Panc1 (cell line): ENCODE results near the gene TNFRSF17. TPM values are rescaled to one million over a fixed set of nuclear protein-coding genes. Genes with fewer than 3 reads are reported as not detected.
"Not testable (repeated sequence)": the region's sequence is repeated elsewhere in the genome, so short reads cannot be mapped to it uniquely, and the experiment has no call there.

Experiments used
- ATAC-seq: fragments of 200-7000 bp; cut with Tn5 transposase; 2 replicates; pipeline ENCODE4 v1.9.1; 2020; ENCODE audit warnings: mild to moderate bottlenecking, moderate library complexity
- BruUV-seq: library from RNA; stranded (reverse); fragments of 400-500 nt; replicated peaks from 2 replicates; lab custom pipeline; 2021; lab: Mats Ljungman, UMichigan
- CTCF ChIA-PET: fragments of 300-600 bp; sonication (Branson Sonifier 250); formaldehyde crosslinking; loops from one replicate; lab custom pipeline; 2022; ENCODE audit warnings: antibody characterized with exemption; lab: Charles Lee
- POLR2A ChIA-PET: fragments of 300-600 bp; sonication (Branson Sonifier 250); formaldehyde crosslinking; loops from one replicate; lab custom pipeline; 2022; ENCODE audit warnings: antibody characterized with exemption; lab: Charles Lee
- DNase-seq: peaks from one replicate; pipeline ENCODE4 v3.0.0-alpha.2; 2010; ENCODE audit warnings: low read depth, low spot score
- H3K27ac ChIP-seq: 2 replicates; pipeline ENCODE4 v1.5.1; 2011; ENCODE audit warnings: mild to moderate bottlenecking, low read length, inconsistent platforms
- H3K27me3 ChIP-seq: fragments of 200-500 bp; sonication (Bioruptor generic); 2 replicates; pipeline ENCODE4 v1.6.0; 2014; ENCODE audit warnings: low read length, inconsistent platforms; ENCODE audit not compliant: control insufficient read depth, insufficient read depth
- H3K36me3 ChIP-seq: fragments of 200-500 bp; sonication (Bioruptor generic); 2 replicates; pipeline ENCODE4 v1.5.1; 2014; ENCODE audit warnings: inconsistent platforms, mild to moderate bottlenecking, low read length, moderate library complexity; ENCODE audit not compliant: control insufficient read depth, insufficient read depth
- H3K4me1 ChIP-seq: 2 replicates; pipeline ENCODE4 v1.5.1; 2011; ENCODE audit warnings: inconsistent platforms, mild to moderate bottlenecking, low read length, moderate library complexity; ENCODE audit not compliant: control insufficient read depth, insufficient read depth
- H3K4me3 ChIP-seq, 2 experiments: 2 replicates each; pipeline ENCODE4 v1.5.1; 2011 to 2012; ENCODE audit warnings: low read depth in 2 of 2, low read length in 2 of 2, mild to moderate bottlenecking in 2 of 2, inconsistent platforms in 1 of 2, moderate library complexity in 1 of 2
- H3K9me3 ChIP-seq: fragments of 200-500 bp; sonication (Bioruptor generic); 2 replicates; pipeline ENCODE4 v1.5.1; 2014; ENCODE audit warnings: low read depth, mild to moderate bottlenecking, inconsistent platforms, low read length, moderate library complexity; ENCODE audit not compliant: control insufficient read depth, insufficient read depth
- POLR2AphosphoS5 ChIP-seq: IDR thresholded peaks from 2 replicates; pipeline ENCODE4 v1.6.1; 2012; ENCODE audit warnings: mild to moderate bottlenecking, low read depth, low read length, moderate library complexity
- SIN3A ChIP-seq: IDR thresholded peaks from 2 replicates; pipeline ENCODE4 v1.6.1; 2012; ENCODE audit warnings: low read depth, mild to moderate bottlenecking, low read length, moderate library complexity, borderline replicate concordance; ENCODE audit not compliant: insufficient read depth
- TCF7L2 ChIP-seq: IDR thresholded peaks from 2 replicates; pipeline ENCODE4 v1.6.1; 2011; ENCODE audit warnings: mild to moderate bottlenecking, low read depth, low read length, inconsistent platforms
- in situ Hi-C: cut with HindIII; loops from 2 replicates; pipeline ENCODE4 v1.10.0; 2016; ENCODE audit warnings: low sequenced_read_pairs, low pct_unique_long_range_greater_than_20kb
- intact Hi-C: fragments of 100-400 bp; cut with micrococcal nuclease; formaldehyde crosslinking; loops from one replicate; pipeline ENCODE4 v1.10.0; 2022; ENCODE audit not compliant: unreplicated experiment
- total RNA-seq: library from RNA; stranded (reverse); gene quantifications from one replicate; pipeline ENCODE4 v1.2.1, GENCODE V29; 2021; ENCODE audit not compliant: unreplicated experiment
- TF ChIP-seq, protein P1 (sequence below), 2 experiments: IDR thresholded peaks; 2 replicates each; pipeline ENCODE4 v1.6.1; 2011 to 2012; ENCODE audit warnings: low read depth in 2 of 2, control low read depth in 1 of 2, low read length in 1 of 2, mild to moderate bottlenecking in 1 of 2, moderate library complexity in 1 of 2; ENCODE audit not compliant: insufficient read depth in 1 of 2
- TF ChIP-seq, protein P2 (sequence below): fragments of 450-650 bp; IDR thresholded peaks from 2 replicates; pipeline ENCODE4 v1.5.1; 2017; ENCODE audit warnings: mild to moderate bottlenecking

TNFRSF17 gene
- total RNA-seq, 1 experiment from 2014 or later: not detected

DNA sequence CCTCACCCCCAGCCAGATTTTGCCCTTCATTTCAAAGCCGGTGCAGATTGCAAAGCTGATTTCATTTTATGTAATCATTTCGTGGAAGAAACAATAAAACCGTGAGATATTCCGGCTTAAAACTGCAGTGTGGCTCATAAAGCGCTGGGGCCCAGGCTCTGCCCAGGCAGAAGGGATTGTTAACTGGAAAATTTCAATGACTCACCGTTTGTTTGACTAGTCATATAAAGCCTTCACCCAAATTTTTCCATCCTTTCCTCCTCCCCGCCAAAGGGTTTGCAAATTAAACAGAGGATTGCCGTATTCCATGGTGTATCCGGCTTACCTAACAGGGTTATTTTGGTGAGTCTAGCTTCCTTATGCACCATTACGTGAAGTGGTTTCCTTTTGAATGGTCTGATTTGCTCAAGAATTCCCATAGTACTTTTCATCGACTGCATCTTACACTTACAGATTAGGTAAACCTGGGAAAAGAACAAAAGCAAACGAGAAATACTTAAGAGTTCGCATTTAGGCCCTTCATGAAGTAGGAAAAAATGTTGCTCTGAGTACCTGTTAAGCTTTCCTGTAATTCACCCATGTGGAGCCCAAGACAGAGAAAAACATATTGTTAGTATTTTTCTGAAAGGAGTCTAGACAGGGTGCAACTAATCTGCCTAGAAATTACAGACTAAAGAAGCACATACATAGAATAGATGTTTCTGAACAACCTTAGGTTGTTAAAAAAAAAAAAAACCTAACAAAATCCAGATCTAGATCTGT is 48.3 kb upstream of the TNFRSF17 start:
- TSS peak; percentile 81 for BruUV-seq
- DNase-seq (peak; percentile 69), ATAC-seq (peak; percentile 66)
- peak overlapping the region; percentile 98 for H3K27ac ChIP-seq
- ChIA-PET POLR2A (no interaction called here), CTCF (interaction anchor here (0.5 to 1.7 kb wide), 2 partner anchors 151 to 169 kb away, joined by 3 to 5 read pairs; no protein-coding TSS in a partner anchor)
- in situ Hi-C loops: no loop called here
- peaks cover 22% of the 10 kb centered on the region for H3K4me1 ChIP-seq
- TF ChIP-seq POLR2AphosphoS5 (no peak), SIN3A (no peak), TCF7L2 (no peak)
- TF ChIP-seq, protein P1, sequence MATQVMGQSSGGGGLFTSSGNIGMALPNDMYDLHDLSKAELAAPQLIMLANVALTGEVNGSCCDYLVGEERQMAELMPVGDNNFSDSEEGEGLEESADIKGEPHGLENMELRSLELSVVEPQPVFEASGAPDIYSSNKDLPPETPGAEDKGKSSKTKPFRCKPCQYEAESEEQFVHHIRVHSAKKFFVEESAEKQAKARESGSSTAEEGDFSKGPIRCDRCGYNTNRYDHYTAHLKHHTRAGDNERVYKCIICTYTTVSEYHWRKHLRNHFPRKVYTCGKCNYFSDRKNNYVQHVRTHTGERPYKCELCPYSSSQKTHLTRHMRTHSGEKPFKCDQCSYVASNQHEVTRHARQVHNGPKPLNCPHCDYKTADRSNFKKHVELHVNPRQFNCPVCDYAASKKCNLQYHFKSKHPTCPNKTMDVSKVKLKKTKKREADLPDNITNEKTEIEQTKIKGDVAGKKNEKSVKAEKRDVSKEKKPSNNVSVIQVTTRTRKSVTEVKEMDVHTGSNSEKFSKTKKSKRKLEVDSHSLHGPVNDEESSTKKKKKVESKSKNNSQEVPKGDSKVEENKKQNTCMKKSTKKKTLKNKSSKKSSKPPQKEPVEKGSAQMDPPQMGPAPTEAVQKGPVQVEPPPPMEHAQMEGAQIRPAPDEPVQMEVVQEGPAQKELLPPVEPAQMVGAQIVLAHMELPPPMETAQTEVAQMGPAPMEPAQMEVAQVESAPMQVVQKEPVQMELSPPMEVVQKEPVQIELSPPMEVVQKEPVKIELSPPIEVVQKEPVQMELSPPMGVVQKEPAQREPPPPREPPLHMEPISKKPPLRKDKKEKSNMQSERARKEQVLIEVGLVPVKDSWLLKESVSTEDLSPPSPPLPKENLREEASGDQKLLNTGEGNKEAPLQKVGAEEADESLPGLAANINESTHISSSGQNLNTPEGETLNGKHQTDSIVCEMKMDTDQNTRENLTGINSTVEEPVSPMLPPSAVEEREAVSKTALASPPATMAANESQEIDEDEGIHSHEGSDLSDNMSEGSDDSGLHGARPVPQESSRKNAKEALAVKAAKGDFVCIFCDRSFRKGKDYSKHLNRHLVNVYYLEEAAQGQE (IDR thresholded peaks at IDR 0.05; ENCODE audit: insufficient read depth in 1 of 2, low read depth in 2 of 2, low read length in 1 of 2): no peak
- TF ChIP-seq, protein P2, sequence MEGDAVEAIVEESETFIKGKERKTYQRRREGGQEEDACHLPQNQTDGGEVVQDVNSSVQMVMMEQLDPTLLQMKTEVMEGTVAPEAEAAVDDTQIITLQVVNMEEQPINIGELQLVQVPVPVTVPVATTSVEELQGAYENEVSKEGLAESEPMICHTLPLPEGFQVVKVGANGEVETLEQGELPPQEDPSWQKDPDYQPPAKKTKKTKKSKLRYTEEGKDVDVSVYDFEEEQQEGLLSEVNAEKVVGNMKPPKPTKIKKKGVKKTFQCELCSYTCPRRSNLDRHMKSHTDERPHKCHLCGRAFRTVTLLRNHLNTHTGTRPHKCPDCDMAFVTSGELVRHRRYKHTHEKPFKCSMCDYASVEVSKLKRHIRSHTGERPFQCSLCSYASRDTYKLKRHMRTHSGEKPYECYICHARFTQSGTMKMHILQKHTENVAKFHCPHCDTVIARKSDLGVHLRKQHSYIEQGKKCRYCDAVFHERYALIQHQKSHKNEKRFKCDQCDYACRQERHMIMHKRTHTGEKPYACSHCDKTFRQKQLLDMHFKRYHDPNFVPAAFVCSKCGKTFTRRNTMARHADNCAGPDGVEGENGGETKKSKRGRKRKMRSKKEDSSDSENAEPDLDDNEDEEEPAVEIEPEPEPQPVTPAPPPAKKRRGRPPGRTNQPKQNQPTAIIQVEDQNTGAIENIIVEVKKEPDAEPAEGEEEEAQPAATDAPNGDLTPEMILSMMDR: no peak
- H3K9me3 ChIP-seq: no peaks in the 10 kb centered on the region
- no peaks in the 10 kb centered on the region for H3K27me3 ChIP-seq
- 0 out of 2 replicates have a peak, but pooled peaks cover 4% of the 10 kb centered on the region for H3K36me3 ChIP-seq
- peak overlapping the region; percentile 69 to 92 for H3K4me3 ChIP-seq
- intact Hi-C loops: no loop called here

DNA sequence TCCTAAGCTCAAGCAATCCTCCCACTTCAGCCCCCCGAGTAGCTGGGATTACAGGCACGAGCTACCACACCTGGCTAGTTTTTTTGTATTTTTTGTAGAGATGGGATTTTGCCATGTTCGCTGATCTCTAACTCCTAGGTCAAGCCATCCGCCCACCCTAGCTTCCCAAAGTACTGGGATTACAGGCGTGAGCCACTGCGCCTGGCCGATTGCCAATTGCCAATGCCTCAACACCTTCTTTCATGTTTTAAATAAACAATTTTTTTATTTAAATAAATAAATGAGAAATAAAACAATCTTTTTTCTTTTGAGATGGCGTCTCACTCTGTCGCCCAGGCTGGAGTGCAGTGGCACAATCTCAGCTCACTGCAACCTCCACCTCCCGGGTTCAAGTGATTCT is 41.0 kb upstream of the TNFRSF17 start:
- in situ Hi-C loops, BruUV-seq, H3K27me3 ChIP-seq, H3K9me3 ChIP-seq, H3K27ac ChIP-seq, H3K4me1 ChIP-seq, ATAC-seq, H3K36me3 ChIP-seq, CTCF ChIA-PET, DNase-seq, intact Hi-C loops, H3K4me3 ChIP-seq, POLR2A ChIA-PET: not testable (repeated sequence)

- H3K4me3 ChIP-seq, POLR2A ChIA-PET, BruUV-seq: not testable (repeated sequence)
Observed at GRCh38 chr16:11927350-11927749, 37.7 kb upstream of the TNFRSF17 start.

DNA sequence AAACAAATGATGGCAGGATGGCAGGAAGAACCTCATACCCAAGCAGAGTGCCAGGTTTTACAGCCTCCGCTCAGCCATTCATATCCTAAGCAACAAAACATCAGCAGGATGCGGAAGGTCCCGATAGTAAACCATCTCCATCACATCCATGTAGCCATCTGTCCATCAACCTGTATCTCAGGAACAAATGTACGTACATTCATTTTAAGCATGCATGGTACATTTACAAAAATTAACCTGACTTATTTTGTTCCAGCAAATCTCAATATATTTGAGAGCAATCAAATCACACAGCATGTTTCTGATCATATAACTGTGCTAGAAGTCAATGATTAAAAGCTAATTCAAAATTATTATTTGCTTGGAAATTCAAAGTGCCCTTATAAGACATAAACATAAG is 23.1 kb upstream of the TNFRSF17 start, which contains the start of gene NPIPB2:
Gene NPIPB2 (minus strand): TSS at position 101 of the 400 bp plus-strand sequence. CDS start 0 bp downstream, at position 101.
- H3K27me3 ChIP-seq, in situ Hi-C loops, H3K27ac ChIP-seq, intact Hi-C loops, POLR2A ChIA-PET, BruUV-seq, CTCF ChIA-PET, H3K4me3 ChIP-seq, H3K9me3 ChIP-seq, ATAC-seq, H3K4me1 ChIP-seq, H3K36me3 ChIP-seq, DNase-seq: not testable (repeated sequence)

More at GRCh38 chr16:11927350-11927749, 37.7 kb upstream of the TNFRSF17 start:
- H3K27me3 ChIP-seq, ATAC-seq, H3K4me1 ChIP-seq, H3K36me3 ChIP-seq, in situ Hi-C loops, CTCF ChIA-PET, intact Hi-C loops, H3K27ac ChIP-seq, DNase-seq, H3K9me3 ChIP-seq: not testable (repeated sequence)
